ENCODE data around the gene ABCC8.

- TF ChIP-seq EZH2phosphoT487 (IDR thresholded peaks at IDR 0.05; ENCODE audit: insufficient read depth, low read depth) = no peak
- TF ChIP-seq EZH2 (IDR thresholded peaks at IDR 0.05; ENCODE audit: insufficient read depth, poor library complexity, severe bottlenecking) = no peak
Observed at GRCh38 chr11:17383461-17383860, 93.2 kb downstream of the ABCC8 start.

All from GM23248 (cell line).